NCI-H2227 (cell line): Measurements from ENCODE around the gene UGT1A3.
A peak's percentile ranks its signal among the peaks of the same experiment; 100 is the strongest.
"Not testable (repeated sequence)": the region's sequence is repeated elsewhere in the genome, so short reads cannot be mapped to it uniquely, and the experiment has no call there.

Experiments
- DNase-seq: peaks from one replicate; lab custom pipeline; 2025; ENCODE audit not compliant: unreplicated experiment; lab: John Stamatoyannopoulos, UW

Gene UGT1A3

GRCh38 chr2:233707940-233708644, 20.8 kb upstream of the UGT1A3 start:
- no peak for DNase-seq

- DNase-seq, result no peak
These were observed 19.9 kb upstream of the UGT1A3 start for GRCh38 chr2:233708942-233709341.

- DNase-seq, result peak; percentile 59
These were observed 17.4 kb upstream of the UGT1A3 start for GRCh38 chr2:233711312-233712008.

GRCh38 chr2:233712611-233713261, 16.1 kb upstream of the UGT1A3 start, which contains the start of gene UGT1A5:
Gene UGT1A5 (plus strand): TSS chr2:233712907. CDS start chr2:233712992, 85 bp downstream.
- no peak for DNase-seq

- no peak for DNase-seq
These were observed 15.6 kb upstream of the UGT1A3 start for GRCh38 chr2:233713262-233713615.

- DNase-seq, result no peak
These were observed 14.7 kb upstream of the UGT1A3 start for GRCh38 chr2:233714121-233714520.

- no peak for DNase-seq
These were observed 10.3 kb upstream of the UGT1A3 start, which contains the start of gene UGT1A4 for GRCh38 chr2:233718552-233718951. Gene UGT1A4 (plus strand): TSS chr2:233718736. CDS start chr2:233718821, 85 bp downstream.

- DNase-seq, result not testable (repeated sequence)
These were observed 8.2 kb downstream of the UGT1A3 start for GRCh38 chr2:233736868-233737653.

GRCh38 chr2:233740870-233741269, 12.0 kb downstream of the UGT1A3 start:
- no peak for DNase-seq

GRCh38 chr2:233743464-233744259, 14.8 kb downstream of the UGT1A3 start:
- no peak for DNase-seq

- DNase-seq, result no peak
These were observed 16.4 kb downstream of the UGT1A3 start for GRCh38 chr2:233745073-233745755.

GRCh38 chr2:233745838-233746237, 17.0 kb downstream of the UGT1A3 start:
- not testable (repeated sequence) for DNase-seq

GRCh38 chr2:233746475-233747282, 17.8 kb downstream of the UGT1A3 start:
- DNase-seq, result no peak

GRCh38 chr2:233747283-233747544, 18.4 kb downstream of the UGT1A3 start:
- no peak for DNase-seq

GRCh38 chr2:233750689-233751088, 21.8 kb downstream of the UGT1A3 start:
- DNase-seq, result not testable (repeated sequence)

GRCh38 chr2:233751212-233752009, 22.6 kb downstream of the UGT1A3 start:
- not testable (repeated sequence) for DNase-seq

- no peak for DNase-seq
These were observed 26.2 kb downstream of the UGT1A3 start for GRCh38 chr2:233754872-233755611.
